Keratinocyte (primary cell): Measurements from ENCODE around the gene ATPAF1. TPM values are rescaled to one million over a fixed set of nuclear protein-coding genes. Genes with fewer than 3 reads are reported as not detected.

Source experiments
- DNase-seq: peaks from one replicate; pipeline ENCODE4 v3.0.0-alpha.2; 2011; ENCODE audit warnings: low read depth, missing footprints, low spot score
- FAIRE-seq: peaks from 2 replicates; lab custom pipeline; 2011; peaks lifted over from hg19 to GRCh38; lab: Jason Lieb, UNC
- H2AFZ ChIP-seq: 2 replicates; pipeline ENCODE4 v1.6.0; 2012; ENCODE audit warnings: low read length, control low read depth, inconsistent platforms; ENCODE audit not compliant: control insufficient read depth
- H3K27ac ChIP-seq: 2 replicates; pipeline ENCODE4 v1.5.1; 2011; ENCODE audit warnings: low read length; ENCODE audit not compliant: control insufficient read depth, insufficient read depth
- H3K27me3 ChIP-seq: 3 replicates; pipeline ENCODE4 v1.6.0; 2011; ENCODE audit warnings: low read length; ENCODE audit not compliant: control insufficient read depth, insufficient read depth; ENCODE audit errors: extremely low read depth
- H3K36me3 ChIP-seq, 2 experiments: 2 replicates in 1 of 2; 3 replicates in 1 of 2; pipeline ENCODE4 v1.5.1; 2011; ENCODE audit warnings: low read length in 2 of 2, mild to moderate bottlenecking in 1 of 2; ENCODE audit not compliant: control insufficient read depth in 2 of 2, insufficient read depth in 2 of 2; ENCODE audit errors: extremely low read depth in 1 of 2
- H3K4me1 ChIP-seq: 3 replicates; pipeline ENCODE4 v1.5.1; 2011; ENCODE audit warnings: low read length; ENCODE audit not compliant: control insufficient read depth, insufficient read depth; ENCODE audit errors: extremely low read depth
- H3K4me2 ChIP-seq: 3 replicates; pipeline ENCODE4 v1.6.0; 2011; ENCODE audit warnings: low read depth, low read length; ENCODE audit not compliant: control insufficient read depth, insufficient read depth; ENCODE audit errors: extremely low read depth
- H3K4me3 ChIP-seq, 3 experiments: fragments of 200-600 bp in 1 of 3; sonication (generic) in 1 of 3; 2 replicates in 2 of 3; 3 replicates in 1 of 3; pipeline ENCODE4 v1.5.1; 2011 to 2016; ENCODE audit warnings: low read length in 3 of 3, mild to moderate bottlenecking in 3 of 3, control low read depth in 2 of 3, inconsistent platforms in 1 of 3, low read depth in 1 of 3, mixed read lengths in 1 of 3, mixed run types in 1 of 3, moderate library complexity in 1 of 3; ENCODE audit not compliant: control insufficient read depth in 2 of 3, insufficient read depth in 2 of 3; ENCODE audit errors: extremely low read depth in 1 of 3
- H3K79me2 ChIP-seq: 2 replicates; pipeline ENCODE4 v1.6.0; 2012; ENCODE audit warnings: low read length; ENCODE audit not compliant: control insufficient read depth, insufficient read depth
- H3K9ac ChIP-seq: 3 replicates; pipeline ENCODE4 v1.6.0; 2011; ENCODE audit warnings: low read length; ENCODE audit not compliant: control insufficient read depth, insufficient read depth; ENCODE audit errors: extremely low read depth
- H3K9me1 ChIP-seq: 3 replicates; pipeline ENCODE4 v1.6.0; 2011; ENCODE audit warnings: low read length; ENCODE audit not compliant: control insufficient read depth, insufficient read depth; ENCODE audit errors: extremely low read depth
- H3K9me3 ChIP-seq: 2 replicates; pipeline ENCODE4 v1.5.1; 2012; ENCODE audit warnings: low read depth, low read length; ENCODE audit not compliant: control insufficient read depth
- H4K20me1 ChIP-seq: 3 replicates; pipeline ENCODE4 v1.6.0; 2011; ENCODE audit warnings: low read length; ENCODE audit not compliant: control insufficient read depth, insufficient read depth; ENCODE audit errors: extremely low read depth
- CTCF ChIP-seq, 3 experiments: IDR thresholded peaks in 1 of 3; conservative IDR thresholded peaks in 1 of 3; optimal IDR thresholded peaks in 1 of 3; 2 replicates in 2 of 3; 3 replicates in 1 of 3; pipeline versions ENCODE3 to v1.5.1; 2011; ENCODE audit warnings: low read length in 3 of 3, mild to moderate bottlenecking in 3 of 3, moderate library complexity in 2 of 3, control low read depth in 1 of 3, inconsistent platforms in 1 of 3; ENCODE audit not compliant: insufficient read depth in 2 of 3; ENCODE audit errors: extremely low read depth in 1 of 3
- EZH2 ChIP-seq: IDR thresholded peaks from one replicate; pipeline ENCODE4 v1.6.1; 2012; ENCODE audit warnings: inconsistent platforms, mild to moderate bottlenecking, low read length, moderate library complexity
- dilution Hi-C: fragments of 300-500 bp; cut with MboI; formaldehyde crosslinking; loops from one replicate; pipeline ENCODE4 v1.7.0; 2020; ENCODE audit warnings: low sequenced_read_pairs; ENCODE audit not compliant: extremely low pct_ligation_motif_present
- polyA plus RNA-seq, 5 experiments: library from polyadenylated mRNA; depleted of rRNA in 3 of 5; stranded (reverse) in 3 of 5; stranded (forward) in 1 of 5; unstranded in 1 of 5; fragments of >200 nt; gene quantifications; 1 replicate in 1 of 5; 2 replicates in 3 of 5; 3 replicates in 1 of 5; pipeline versions ENCODE4 v1.2.1 to v1.2.3, GENCODE V29; 2011 to 2012; ENCODE audit warnings: missing spikeins in 2 of 5, low read depth in 1 of 5, low replicate concordance in 1 of 5

ATPAF1 gene
- polyA plus RNA-seq, 1 donor (not counting 4 experiments of a cell fraction or from before 2014, with no cell fraction given), result 55.6 TPM

GRCh38 chr1:46654012-46654411 is 14.2 kb downstream of the ATPAF1 start:
- H3K4me1 ChIP-seq, result no peaks in the 10 kb centered on the region
- no peaks in the 10 kb centered on the region for H3K9me3 ChIP-seq
- dilution Hi-C loops, result no loop called here
- H3K4me3 ChIP-seq, result no peak overlapping the region
- no peak overlapping the region for H3K4me2 ChIP-seq
- no peak overlapping the region for H3K9ac ChIP-seq
- FAIRE-seq, result no peak
- no peak overlapping the region for H3K27ac ChIP-seq
- TF ChIP-seq EZH2 (no peak), CTCF (optimal IDR thresholded peaks at IDR 0.05 in 1 of 3, IDR thresholded peaks at IDR 0.05 in 1 of 3, conservative IDR thresholded peaks at IDR 0.05 in 1 of 3; ENCODE audit: extremely low read depth in 1 of 3, insufficient read depth in 2 of 3, low read length in 3 of 3) (no peak)
- H3K36me3 ChIP-seq, result peaks cover 10 to 14% of the 10 kb centered on the region in 2 experiments
- H4K20me1 ChIP-seq, result no peaks in the 10 kb centered on the region
- H3K9me1 ChIP-seq, result no peaks in the 10 kb centered on the region
- no peaks in the 10 kb centered on the region for H3K27me3 ChIP-seq
- no peak for DNase-seq
- no peak overlapping the region for H2AFZ ChIP-seq
- no peaks in the 10 kb centered on the region for H3K79me2 ChIP-seq

- Histone ChIP-seq H3K27me3 (no peaks in the 10 kb centered on the region), H3K9ac (no peak overlapping the region), H3K79me2 (no peaks in the 10 kb centered on the region), H3K4me2 (no peak overlapping the region), H4K20me1 (no peaks in the 10 kb centered on the region), H2AFZ (no peak overlapping the region), H3K9me1 (no peaks in the 10 kb centered on the region), H3K27ac (no peak overlapping the region), H3K9me3 (no peaks in the 10 kb centered on the region), H3K4me1 (no peaks in the 10 kb centered on the region), H3K4me3 (no peak overlapping the region), H3K36me3 (peaks cover 10 to 14% of the 10 kb centered on the region in 2 experiments)
- dilution Hi-C loops, result no loop called here
- TF ChIP-seq CTCF (optimal IDR thresholded peaks at IDR 0.05 in 1 of 3, IDR thresholded peaks at IDR 0.05 in 1 of 3, conservative IDR thresholded peaks at IDR 0.05 in 1 of 3; ENCODE audit: extremely low read depth in 1 of 3, insufficient read depth in 2 of 3, low read length in 3 of 3) (no peak), EZH2 (no peak)
- DNase-seq (no peak), FAIRE-seq (no peak)
Measured at GRCh38 chr1:46653405-46653958, 14.7 kb downstream of the ATPAF1 start.
